Left renal cortex interstitium (tissue), 4 donors: Measurements from ENCODE around the gene FAM98A. TPM values are rescaled to one million over a fixed set of nuclear protein-coding genes. Genes with fewer than 3 reads are reported as not detected.

ENCODE experiments used
- polyA plus RNA-seq, 4 donors: library from polyadenylated mRNA; unstranded; fragments of 120-200 nt; gene quantifications; one replicate each; pipeline ENCODE4 v1.2.1, GENCODE V29; 2013; ENCODE audit not compliant: insufficient read length in 4 of 4

FAM98A gene
- polyA plus RNA-seq, 4 donors, result 44.2 to 59.2 (median 48.2) TPM

Other genes starting within 250 kb of the FAM98A start
- gene RASGRP3, start 122.7 kb downstream of the FAM98A start, polyA plus RNA-seq, result 10 to 100 TPM; 12.9 to 26.8 (median 18.1) TPM